Mesenchymal stem cell (in vitro differentiated cells and primary cell): ENCODE measurements around the gene HEPHL1. TPM values are rescaled to one million over a fixed set of nuclear protein-coding genes. Genes with fewer than 3 reads are reported as not detected.
"Not testable (repeated sequence)": the region's sequence is repeated elsewhere in the genome, so short reads cannot be mapped to it uniquely, and the experiment has no call there.

Source experiments
- DNase-seq: peaks from one replicate; pipeline ENCODE4 v3.0.0-alpha.2; 2013
- H2AFZ ChIP-seq: one replicate; pipeline ENCODE4 v1.6.1; 2013; ENCODE audit warnings: low read depth, mild to moderate bottlenecking, control low read depth, inconsistent platforms, low read length, moderate library complexity
- H2AK5ac ChIP-seq: 2 replicates; pipeline ENCODE4 v1.6.1; 2013; ENCODE audit warnings: low read length, moderate library complexity, mild to moderate bottlenecking, inconsistent platforms; ENCODE audit not compliant: severe bottlenecking
- H2BK120ac ChIP-seq: one replicate; pipeline ENCODE4 v1.6.1; 2013; ENCODE audit warnings: low read depth, mild to moderate bottlenecking, inconsistent platforms, low read length, moderate library complexity
- H2BK12ac ChIP-seq, 2 experiments: one replicate each; pipeline ENCODE4 v1.6.1; 2013; ENCODE audit warnings: inconsistent platforms in 2 of 2, low read length in 2 of 2, mild to moderate bottlenecking in 2 of 2, moderate library complexity in 2 of 2, control low read depth in 1 of 2
- H2BK15ac ChIP-seq: one replicate; pipeline ENCODE4 v1.6.1; 2013; ENCODE audit warnings: mild to moderate bottlenecking, low read depth, inconsistent platforms; ENCODE audit not compliant: poor library complexity, severe bottlenecking
- H2BK5ac ChIP-seq: 2 replicates; pipeline ENCODE4 v1.6.1; 2013; ENCODE audit warnings: low read depth, mild to moderate bottlenecking, low read length, control low read depth, inconsistent platforms; ENCODE audit not compliant: poor library complexity, severe bottlenecking
- H3K14ac ChIP-seq, 2 experiments: one replicate each; pipeline ENCODE4 v1.6.1; 2013; ENCODE audit warnings: inconsistent platforms in 2 of 2, low read length in 2 of 2, control low read depth in 1 of 2, mild to moderate bottlenecking in 1 of 2, moderate library complexity in 1 of 2
- H3K18ac ChIP-seq, 2 experiments: one replicate each; pipeline ENCODE4 v1.6.1; 2013; ENCODE audit warnings: inconsistent platforms in 2 of 2, low read length in 2 of 2, control low read depth in 1 of 2, low read depth in 1 of 2, mild to moderate bottlenecking in 1 of 2
- H3K23ac ChIP-seq, 2 experiments: one replicate each; pipeline ENCODE4 v1.6.1; 2013; ENCODE audit warnings: inconsistent platforms in 2 of 2, low read length in 2 of 2, mild to moderate bottlenecking in 2 of 2, moderate library complexity in 2 of 2, control low read depth in 1 of 2
- H3K27ac ChIP-seq: 2 replicates; pipeline ENCODE4 v1.5.1; 2013; ENCODE audit warnings: mild to moderate bottlenecking, moderate library complexity, low read length, control low read depth, inconsistent platforms; ENCODE audit not compliant: poor library complexity, severe bottlenecking
- H3K27me3 ChIP-seq, 2 experiments: 2 replicates each; pipeline versions ENCODE4 v1.6.1 to v1.7.0; 2013; ENCODE audit warnings: low read length in 2 of 2, mild to moderate bottlenecking in 2 of 2, moderate library complexity in 2 of 2, control low read depth in 1 of 2, inconsistent platforms in 1 of 2; ENCODE audit not compliant: control insufficient read depth in 1 of 2, insufficient read depth in 1 of 2
- H3K36me3 ChIP-seq, 2 experiments: 2 replicates each; pipeline versions ENCODE4 v1.6.1 to v1.7.0; 2013; ENCODE audit warnings: low read length in 2 of 2, control low read depth in 1 of 2, inconsistent platforms in 1 of 2, low read depth in 1 of 2, mild to moderate bottlenecking in 1 of 2; ENCODE audit not compliant: insufficient read depth in 2 of 2, control insufficient read depth in 1 of 2
- H3K4ac ChIP-seq, 2 experiments: one replicate each; pipeline ENCODE4 v1.6.1; 2013; ENCODE audit warnings: inconsistent platforms in 2 of 2, low read length in 2 of 2, mild to moderate bottlenecking in 2 of 2, moderate library complexity in 2 of 2, control low read depth in 1 of 2, low read depth in 1 of 2
- H3K4me1 ChIP-seq: 2 replicates; pipeline ENCODE4 v1.6.1; 2013; ENCODE audit warnings: low read depth, low read length, control low read depth; ENCODE audit not compliant: control insufficient read depth, insufficient read depth
- H3K4me2 ChIP-seq: 2 replicates; pipeline ENCODE4 v1.6.1; 2013; ENCODE audit warnings: low read length, mild to moderate bottlenecking, inconsistent platforms; ENCODE audit not compliant: poor library complexity, severe bottlenecking
- H3K4me3 ChIP-seq, 2 experiments: 2 replicates each; pipeline versions ENCODE4 v1.5.1 to v1.7.0; 2013; ENCODE audit warnings: low read length in 2 of 2, mild to moderate bottlenecking in 2 of 2, control low read depth in 1 of 2, low read depth in 1 of 2; ENCODE audit not compliant: insufficient read depth in 1 of 2
- H3K79me1 ChIP-seq: replicated peaks from 2 replicates; pipeline ENCODE4 v1.6.1; 2013; ENCODE audit warnings: mild to moderate bottlenecking, control low read depth, low read length, inconsistent platforms; ENCODE audit not compliant: poor library complexity, severe bottlenecking
- H3K9ac ChIP-seq: 2 replicates; pipeline ENCODE4 v1.7.0; 2013; ENCODE audit warnings: mild to moderate bottlenecking, low read length, moderate library complexity
- H3K9me3 ChIP-seq: 2 replicates; pipeline ENCODE4 v1.7.0; 2013; ENCODE audit warnings: mild to moderate bottlenecking, low read length; ENCODE audit not compliant: control insufficient read depth
- H4K8ac ChIP-seq: one replicate; pipeline ENCODE4 v1.6.1; 2013; ENCODE audit warnings: inconsistent platforms, mild to moderate bottlenecking, low read length, moderate library complexity
- H4K91ac ChIP-seq: one replicate; pipeline ENCODE4 v1.6.1; 2013; ENCODE audit warnings: mild to moderate bottlenecking, low read length, inconsistent platforms
- WGBS: methylation state at CpG from one replicate; pipeline ENCODE4 v1.1.7; 2013; ENCODE audit warnings: mixed read lengths; 5-methylcytosine and 5-hydroxymethylcytosine counted together
- small RNA-seq: library from polyadenylated mRNA; stranded (forward); fragments of <200 nt; extraction: miRNeasy Mini kit (QIAGEN cat#:217004); gene quantifications from one replicate; pipeline ENCODE3, GENCODE V24; 2013; ENCODE audit warnings: low read depth

Gene HEPHL1

GRCh38 chr11:94157339-94157738 lies 136.2 kb downstream of the HEPHL1 start:
- not testable (repeated sequence) for DNase-seq, H2AFZ ChIP-seq, H3K4ac ChIP-seq, H3K9ac ChIP-seq, H4K91ac ChIP-seq, H3K4me2 ChIP-seq, H2BK12ac ChIP-seq, H3K9me3 ChIP-seq, H2AK5ac ChIP-seq, H3K27ac ChIP-seq, H2BK120ac ChIP-seq, H4K8ac ChIP-seq, H2BK5ac ChIP-seq, H3K18ac ChIP-seq, H3K27me3 ChIP-seq, H3K4me3 ChIP-seq, H2BK15ac ChIP-seq, H3K4me1 ChIP-seq, H3K14ac ChIP-seq, H3K23ac ChIP-seq
- Histone ChIP-seq H3K79me1 (peaks cover 19% of the 10 kb centered on the region), H3K36me3 (peaks cover 0 to 12% of the 10 kb centered on the region in 2 experiments)
- WGBS, result 100% methylated on average over 1 of the region's 3 CpGs

Small RNA genes within 50 kb of the gene (small RNA-seq; reads per million reads assigned to genes)
- gene AP002795.1, result not detected
